K562 (cell line): Measurements from ENCODE around the gene MEIKIN. TPM values are rescaled to one million over a fixed set of nuclear protein-coding genes. Genes with fewer than 3 reads are reported as not detected.

Source experiments
- BRCA1 ChIP-seq, 2 experiments: fragments of 450-650 bp in 1 of 2; sonication (generic) in 1 of 2; formaldehyde crosslinking in 1 of 2; IDR thresholded peaks; 2 replicates each; pipeline versions ENCODE4 v1.5.0 to v1.6.1; 2017 to 2020; ENCODE audit warnings: mild to moderate bottlenecking in 1 of 2, missing genetic modification reagents in 1 of 2
- CHD2 ChIP-seq: IDR thresholded peaks from 2 replicates; pipeline ENCODE4 v1.6.1; 2011; ENCODE audit warnings: low read depth, low read length
- EP300 ChIP-seq: IDR thresholded peaks from 2 replicates; pipeline ENCODE4 v1.6.1; 2012; ENCODE audit warnings: low read length, improper control_type of control experiment
- FIP1L1 ChIP-seq: fragments of 200-400 bp; formaldehyde crosslinking; IDR thresholded peaks from 2 replicates; pipeline ENCODE4 v1.6.1; 2018; ENCODE audit warnings: mild to moderate bottlenecking, low read depth, low read length; ENCODE audit not compliant: poor library complexity, severe bottlenecking
- HSF4 ChIP-seq: fragments of 250-450 bp; sonication (Bioruptor Pico); IDR thresholded peaks from 2 replicates; pipeline ENCODE4 v2.1.2; 2022; ENCODE audit warnings: mild to moderate bottlenecking, moderate library complexity, borderline replicate concordance
- LCOR ChIP-seq: sonication (generic); formaldehyde crosslinking; IDR thresholded peaks from 2 replicates; pipeline ENCODE4 v1.8.0; 2022; ENCODE audit warnings: mild to moderate bottlenecking, missing genetic modification reagents
- NFIX ChIP-seq: fragments of 250-450 bp; sonication (Bioruptor Pico); IDR thresholded peaks from 2 replicates; pipeline ENCODE4 v1.4.0; 2020; ENCODE audit warnings: low read depth, mild to moderate bottlenecking, moderate library complexity
- POU5F1 ChIP-seq: fragments of 150-350 bp; IDR thresholded peaks from 2 replicates; pipeline ENCODE4 v1.6.1; 2014; ENCODE audit warnings: borderline replicate concordance, low read length, low read depth, mild to moderate bottlenecking; ENCODE audit not compliant: partially characterized antibody
- PTRF ChIP-seq: fragments of 450-650 bp; IDR thresholded peaks from 2 replicates; pipeline ENCODE4 v1.6.1; 2016; ENCODE audit warnings: mild to moderate bottlenecking, missing genetic modification characterization, missing compliant biosample characterization
- SMAD1 ChIP-seq: fragments of 150-350 bp; IDR thresholded peaks from 2 replicates; pipeline ENCODE4 v1.6.1; 2014; ENCODE audit warnings: low read length, low read depth; ENCODE audit not compliant: partially characterized antibody
- SRSF3 ChIP-seq: fragments of 200-400 bp; formaldehyde crosslinking; IDR thresholded peaks from 2 replicates; pipeline ENCODE4 v1.6.1; 2016; ENCODE audit warnings: mild to moderate bottlenecking, low read length, moderate library complexity; ENCODE audit not compliant: insufficient read depth
- ZNF174 ChIP-seq: fragments of 250-450 bp; sonication (Bioruptor Pico); IDR thresholded peaks from 2 replicates; pipeline ENCODE4 v1.4.0; 2020; ENCODE audit warnings: mild to moderate bottlenecking
- polyA plus RNA-seq, 8 experiments: library from polyadenylated mRNA; depleted of rRNA in 4 of 8; stranded (reverse) in 5 of 8; unstranded in 3 of 8; fragments of >200 nt; fragmentation: Nextera tagmentation in 2 of 8; fragmentation: Illumina TruSeq in 1 of 8; extraction: Ambion mirVana in 2 of 8; extraction: Trizol in 1 of 8; gene quantifications; 2 replicates each; pipeline versions ENCODE4 v1.2.1 to v1.2.3, GENCODE V29; 2011 to 2014; ENCODE audit warnings: inconsistent platforms in 1 of 8, missing spikeins in 1 of 8
- total RNA-seq, 7 experiments: library from RNA; depleted of rRNA in 6 of 7; stranded (reverse); fragments of >200 nt in 6 of 7; fragmentation: Illumina TruSeq in 2 of 7; extraction: Trizol in 2 of 7; gene quantifications; 2 replicates each; pipeline versions ENCODE4 v1.2.1 to v1.2.3, GENCODE V29; 2011 to 2021; ENCODE audit warnings: low replicate concordance in 1 of 7
- TF ChIP-seq, protein P1 (sequence below): sonication (generic); formaldehyde crosslinking; IDR thresholded peaks from 2 replicates; pipeline ENCODE4 v1.8.1; 2023; ENCODE audit warnings: mild to moderate bottlenecking, missing genetic modification reagents
- TF ChIP-seq, protein P2 (sequence below): sonication (generic); formaldehyde crosslinking; IDR thresholded peaks from 2 replicates; pipeline ENCODE4 v1.9.0; 2022; ENCODE audit warnings: mild to moderate bottlenecking, missing genetic modification reagents
- TF ChIP-seq, protein P3 (sequence below): sonication (generic); formaldehyde crosslinking; IDR thresholded peaks from 2 replicates; pipeline ENCODE4 v1.8.0; 2022; ENCODE audit warnings: missing genetic modification reagents, mild to moderate bottlenecking, borderline replicate concordance
- TF ChIP-seq, protein P4 (sequence below): fragments of 250-450 bp; sonication (Bioruptor Pico); IDR thresholded peaks from 2 replicates; pipeline ENCODE4 v1.8.0; 2021; ENCODE audit warnings: moderate library complexity, mild to moderate bottlenecking, inconsistent platforms
- TF ChIP-seq, protein P5 (sequence below): fragments of 250-450 bp; sonication (Bioruptor Pico); IDR thresholded peaks from 2 replicates; pipeline ENCODE4 v1.5.0; 2020; ENCODE audit warnings: mild to moderate bottlenecking, borderline replicate concordance

MEIKIN gene
- total and polyA plus RNA-seq, 9 of the 15 experiments (the other 6 are each of a cell fraction or from before 2014, with no cell fraction given) = 0.18 TPM; not detected in 8

DNA sequence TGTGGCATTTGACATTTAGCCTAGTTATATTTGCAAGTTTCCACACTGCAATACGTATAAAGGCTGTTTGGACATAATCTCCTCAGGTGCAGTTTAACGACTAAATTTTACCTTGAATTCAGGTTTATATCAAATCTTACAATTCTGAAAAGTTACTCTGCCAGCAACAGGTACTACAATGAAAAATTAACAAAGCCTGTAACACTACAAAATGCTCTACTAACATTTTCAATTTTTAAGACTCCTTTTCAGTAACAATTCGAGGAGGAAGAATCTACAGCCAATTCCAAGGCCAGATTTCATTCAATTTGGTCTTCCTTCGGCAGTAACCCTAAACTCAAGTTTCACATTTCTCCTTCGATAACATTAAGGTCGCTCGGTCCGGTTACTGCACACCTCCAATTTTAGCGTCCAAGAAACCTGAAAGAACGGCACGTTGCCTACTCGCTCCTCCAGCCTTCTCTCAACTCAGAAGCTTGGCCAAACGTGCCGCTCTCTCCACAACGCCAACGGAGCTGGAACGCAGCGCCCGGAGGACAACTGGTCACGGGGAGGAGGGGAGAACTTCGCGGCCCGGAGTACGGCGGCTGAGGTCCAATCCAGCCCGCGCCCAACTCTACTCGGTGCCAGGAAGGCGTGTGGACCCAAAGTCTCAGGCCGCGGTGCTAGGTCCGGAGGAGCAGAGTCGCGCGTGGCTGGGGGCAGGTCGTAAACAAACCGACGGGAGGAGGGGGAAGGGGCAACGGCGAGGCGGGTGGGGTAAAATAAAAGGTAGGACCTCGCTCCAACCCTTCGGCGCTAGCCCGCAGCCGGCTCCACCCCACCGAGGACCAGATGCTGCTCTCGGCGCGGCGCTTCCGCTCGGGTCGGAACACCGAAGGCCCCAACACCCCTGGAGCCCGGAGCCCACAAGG, 149.3 kb downstream of the MEIKIN start (continued):
- TF ChIP-seq, protein P1, sequence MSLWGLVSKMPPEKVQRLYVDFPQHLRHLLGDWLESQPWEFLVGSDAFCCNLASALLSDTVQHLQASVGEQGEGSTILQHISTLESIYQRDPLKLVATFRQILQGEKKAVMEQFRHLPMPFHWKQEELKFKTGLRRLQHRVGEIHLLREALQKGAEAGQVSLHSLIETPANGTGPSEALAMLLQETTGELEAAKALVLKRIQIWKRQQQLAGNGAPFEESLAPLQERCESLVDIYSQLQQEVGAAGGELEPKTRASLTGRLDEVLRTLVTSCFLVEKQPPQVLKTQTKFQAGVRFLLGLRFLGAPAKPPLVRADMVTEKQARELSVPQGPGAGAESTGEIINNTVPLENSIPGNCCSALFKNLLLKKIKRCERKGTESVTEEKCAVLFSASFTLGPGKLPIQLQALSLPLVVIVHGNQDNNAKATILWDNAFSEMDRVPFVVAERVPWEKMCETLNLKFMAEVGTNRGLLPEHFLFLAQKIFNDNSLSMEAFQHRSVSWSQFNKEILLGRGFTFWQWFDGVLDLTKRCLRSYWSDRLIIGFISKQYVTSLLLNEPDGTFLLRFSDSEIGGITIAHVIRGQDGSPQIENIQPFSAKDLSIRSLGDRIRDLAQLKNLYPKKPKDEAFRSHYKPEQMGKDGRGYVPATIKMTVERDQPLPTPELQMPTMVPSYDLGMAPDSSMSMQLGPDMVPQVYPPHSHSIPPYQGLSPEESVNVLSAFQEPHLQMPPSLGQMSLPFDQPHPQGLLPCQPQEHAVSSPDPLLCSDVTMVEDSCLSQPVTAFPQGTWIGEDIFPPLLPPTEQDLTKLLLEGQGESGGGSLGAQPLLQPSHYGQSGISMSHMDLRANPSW = no peak
- TF ChIP-seq BRCA1 (IDR thresholded peaks at IDR 0.05) (no peak), BRCA1 (CRISPR knock-in tag; IDR thresholded peaks at IDR 0.05) (no peak), LCOR (no peak), SMAD1 (no peak), POU5F1 (no peak), EP300 (no peak), FIP1L1 (peak; percentile 55), CHD2 (no peak), NFIX (CRISPR knock-in tag) (no peak), HSF4 (CRISPR knock-in tag) (no peak), ZNF174 (CRISPR knock-in tag) (no peak), SRSF3 (no peak), PTRF (no peak)
- TF ChIP-seq, protein P2, sequence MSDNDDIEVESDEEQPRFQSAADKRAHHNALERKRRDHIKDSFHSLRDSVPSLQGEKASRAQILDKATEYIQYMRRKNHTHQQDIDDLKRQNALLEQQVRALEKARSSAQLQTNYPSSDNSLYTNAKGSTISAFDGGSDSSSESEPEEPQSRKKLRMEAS = no peak
- TF ChIP-seq, protein P3, sequence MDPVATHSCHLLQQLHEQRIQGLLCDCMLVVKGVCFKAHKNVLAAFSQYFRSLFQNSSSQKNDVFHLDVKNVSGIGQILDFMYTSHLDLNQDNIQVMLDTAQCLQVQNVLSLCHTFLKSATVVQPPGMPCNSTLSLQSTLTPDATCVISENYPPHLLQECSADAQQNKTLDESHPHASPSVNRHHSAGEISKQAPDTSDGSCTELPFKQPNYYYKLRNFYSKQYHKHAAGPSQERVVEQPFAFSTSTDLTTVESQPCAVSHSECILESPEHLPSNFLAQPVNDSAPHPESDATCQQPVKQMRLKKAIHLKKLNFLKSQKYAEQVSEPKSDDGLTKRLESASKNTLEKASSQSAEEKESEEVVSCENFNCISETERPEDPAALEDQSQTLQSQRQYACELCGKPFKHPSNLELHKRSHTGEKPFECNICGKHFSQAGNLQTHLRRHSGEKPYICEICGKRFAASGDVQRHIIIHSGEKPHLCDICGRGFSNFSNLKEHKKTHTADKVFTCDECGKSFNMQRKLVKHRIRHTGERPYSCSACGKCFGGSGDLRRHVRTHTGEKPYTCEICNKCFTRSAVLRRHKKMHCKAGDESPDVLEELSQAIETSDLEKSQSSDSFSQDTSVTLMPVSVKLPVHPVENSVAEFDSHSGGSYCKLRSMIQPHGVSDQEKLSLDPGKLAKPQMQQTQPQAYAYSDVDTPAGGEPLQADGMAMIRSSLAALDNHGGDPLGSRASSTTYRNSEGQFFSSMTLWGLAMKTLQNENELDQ (CRISPR knock-in tag) = no peak
- TF ChIP-seq, protein P4, sequence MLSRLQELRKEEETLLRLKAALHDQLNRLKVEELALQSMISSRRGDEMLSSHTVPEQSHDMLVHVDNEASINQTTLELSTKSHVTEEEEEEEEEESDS (CRISPR knock-in tag) = no peak
- TF ChIP-seq, protein P5, sequence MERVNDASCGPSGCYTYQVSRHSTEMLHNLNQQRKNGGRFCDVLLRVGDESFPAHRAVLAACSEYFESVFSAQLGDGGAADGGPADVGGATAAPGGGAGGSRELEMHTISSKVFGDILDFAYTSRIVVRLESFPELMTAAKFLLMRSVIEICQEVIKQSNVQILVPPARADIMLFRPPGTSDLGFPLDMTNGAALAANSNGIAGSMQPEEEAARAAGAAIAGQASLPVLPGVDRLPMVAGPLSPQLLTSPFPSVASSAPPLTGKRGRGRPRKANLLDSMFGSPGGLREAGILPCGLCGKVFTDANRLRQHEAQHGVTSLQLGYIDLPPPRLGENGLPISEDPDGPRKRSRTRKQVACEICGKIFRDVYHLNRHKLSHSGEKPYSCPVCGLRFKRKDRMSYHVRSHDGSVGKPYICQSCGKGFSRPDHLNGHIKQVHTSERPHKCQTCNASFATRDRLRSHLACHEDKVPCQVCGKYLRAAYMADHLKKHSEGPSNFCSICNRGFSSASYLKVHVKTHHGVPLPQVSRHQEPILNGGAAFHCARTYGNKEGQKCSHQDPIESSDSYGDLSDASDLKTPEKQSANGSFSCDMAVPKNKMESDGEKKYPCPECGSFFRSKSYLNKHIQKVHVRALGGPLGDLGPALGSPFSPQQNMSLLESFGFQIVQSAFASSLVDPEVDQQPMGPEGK (CRISPR knock-in tag) = no peak
